Measurements from ENCODE around the gene RELL1.
A peak's percentile ranks its signal among the peaks of the same experiment; 100 is the strongest.

RELL1 gene

DNA sequence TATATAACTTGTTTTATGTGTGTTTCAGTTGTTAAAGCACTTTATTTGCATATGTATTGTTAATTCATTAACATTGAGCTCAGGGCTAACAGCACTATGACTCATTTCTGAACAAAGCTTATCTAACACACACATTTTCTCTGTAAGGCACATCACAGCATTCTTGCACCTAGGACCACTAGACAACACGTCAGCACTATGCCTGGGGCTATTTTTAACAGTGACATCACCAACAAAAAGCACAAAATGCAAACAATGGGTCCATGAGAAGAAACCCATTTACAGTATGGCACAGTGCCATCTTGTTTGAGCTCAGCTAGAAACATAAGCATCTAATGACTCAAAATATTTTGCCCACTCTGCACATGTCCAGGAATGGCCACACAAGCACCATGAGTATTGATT is 124.4 kb downstream of the RELL1 start (continued):
- TF ChIP-seq, protein P1, sequence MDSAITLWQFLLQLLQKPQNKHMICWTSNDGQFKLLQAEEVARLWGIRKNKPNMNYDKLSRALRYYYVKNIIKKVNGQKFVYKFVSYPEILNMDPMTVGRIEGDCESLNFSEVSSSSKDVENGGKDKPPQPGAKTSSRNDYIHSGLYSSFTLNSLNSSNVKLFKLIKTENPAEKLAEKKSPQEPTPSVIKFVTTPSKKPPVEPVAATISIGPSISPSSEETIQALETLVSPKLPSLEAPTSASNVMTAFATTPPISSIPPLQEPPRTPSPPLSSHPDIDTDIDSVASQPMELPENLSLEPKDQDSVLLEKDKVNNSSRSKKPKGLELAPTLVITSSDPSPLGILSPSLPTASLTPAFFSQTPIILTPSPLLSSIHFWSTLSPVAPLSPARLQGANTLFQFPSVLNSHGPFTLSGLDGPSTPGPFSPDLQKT (IDR thresholded peaks at IDR 0.05; ENCODE audit: borderline replicate concordance, low read depth, low read length): no peak
- TF ChIP-seq ZNF596 (tag by site-specific recombination; IDR thresholded peaks at IDR 0.05): no peak
- no peak for TF ChIP-seq TRIM28 (IDR thresholded peaks at IDR 0.05; ENCODE audit: borderline replicate concordance, low read length)
- TF ChIP-seq MZF1 (tag by site-specific recombination; IDR thresholded peaks at IDR 0.05; ENCODE audit: borderline replicate concordance): no peak
- peak; percentile 86 for TF ChIP-seq ZEB2 (tag by site-specific recombination; IDR thresholded peaks at IDR 0.05)
- TF ChIP-seq, protein P2, sequence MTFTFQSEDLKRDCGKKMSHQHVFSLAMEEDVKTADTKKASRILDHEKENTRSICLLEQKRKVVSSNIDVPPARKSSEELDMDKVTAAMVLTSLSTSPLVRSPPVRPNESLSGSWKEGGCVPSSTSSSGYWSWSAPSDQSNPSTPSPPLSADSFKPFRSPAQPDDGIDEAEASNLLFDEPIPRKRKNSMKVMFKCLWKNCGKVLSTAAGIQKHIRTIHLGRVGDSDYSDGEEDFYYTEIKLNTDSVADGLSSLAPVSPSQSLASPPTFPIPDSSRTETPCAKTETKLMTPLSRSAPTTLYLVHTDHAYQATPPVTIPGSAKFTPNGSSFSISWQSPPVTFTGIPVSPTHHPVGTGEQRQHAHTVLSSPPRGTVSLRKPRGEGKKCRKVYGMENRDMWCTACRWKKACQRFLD (tag by site-specific recombination; IDR thresholded peaks at IDR 0.05): no peak
- TF ChIP-seq, protein P3, sequence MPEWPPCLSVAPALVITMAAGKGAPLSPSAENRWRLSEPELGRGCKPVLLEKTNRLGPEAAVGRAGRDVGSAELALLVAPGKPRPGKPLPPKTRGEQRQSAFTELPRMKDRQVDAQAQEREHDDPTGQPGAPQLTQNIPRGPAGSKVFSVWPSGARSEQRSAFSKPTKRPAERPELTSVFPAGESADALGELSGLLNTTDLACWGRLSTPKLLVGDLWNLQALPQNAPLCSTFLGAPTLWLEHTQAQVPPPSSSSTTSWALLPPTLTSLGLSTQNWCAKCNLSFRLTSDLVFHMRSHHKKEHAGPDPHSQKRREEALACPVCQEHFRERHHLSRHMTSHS (tag by site-specific recombination; IDR thresholded peaks at IDR 0.05): no peak
- TF ChIP-seq, protein P4, sequence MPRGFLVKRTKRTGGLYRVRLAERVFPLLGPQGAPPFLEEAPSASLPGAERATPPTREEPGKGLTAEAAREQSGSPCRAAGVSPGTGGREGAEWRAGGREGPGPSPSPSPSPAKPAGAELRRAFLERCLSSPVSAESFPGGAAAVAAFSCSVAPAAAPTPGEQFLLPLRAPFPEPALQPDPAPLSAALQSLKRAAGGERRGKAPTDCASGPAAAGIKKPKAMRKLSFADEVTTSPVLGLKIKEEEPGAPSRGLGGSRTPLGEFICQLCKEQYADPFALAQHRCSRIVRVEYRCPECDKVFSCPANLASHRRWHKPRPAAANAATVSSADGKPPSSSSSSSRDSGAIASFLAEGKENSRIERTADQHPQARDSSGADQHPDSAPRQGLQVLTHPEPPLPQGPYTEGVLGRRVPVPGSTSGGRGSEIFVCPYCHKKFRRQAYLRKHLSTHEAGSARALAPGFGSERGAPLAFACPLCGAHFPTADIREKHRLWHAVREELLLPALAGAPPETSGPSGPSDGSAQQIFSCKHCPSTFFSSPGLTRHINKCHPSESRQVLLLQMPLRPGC (tag by site-specific recombination; IDR thresholded peaks at IDR 0.05): peak; percentile 95
- no peak for TF ChIP-seq ZXDB (tag by site-specific recombination; IDR thresholded peaks at IDR 0.05)
- no peak for TF ChIP-seq GLI4 (tag by site-specific recombination; IDR thresholded peaks at IDR 0.05)
- TF ChIP-seq ZNF169 (tag by site-specific recombination; IDR thresholded peaks at IDR 0.05): no peak
- no peak for TF ChIP-seq ZNF248 (tag by site-specific recombination; IDR thresholded peaks at IDR 0.05)
- TF ChIP-seq, protein P5, sequence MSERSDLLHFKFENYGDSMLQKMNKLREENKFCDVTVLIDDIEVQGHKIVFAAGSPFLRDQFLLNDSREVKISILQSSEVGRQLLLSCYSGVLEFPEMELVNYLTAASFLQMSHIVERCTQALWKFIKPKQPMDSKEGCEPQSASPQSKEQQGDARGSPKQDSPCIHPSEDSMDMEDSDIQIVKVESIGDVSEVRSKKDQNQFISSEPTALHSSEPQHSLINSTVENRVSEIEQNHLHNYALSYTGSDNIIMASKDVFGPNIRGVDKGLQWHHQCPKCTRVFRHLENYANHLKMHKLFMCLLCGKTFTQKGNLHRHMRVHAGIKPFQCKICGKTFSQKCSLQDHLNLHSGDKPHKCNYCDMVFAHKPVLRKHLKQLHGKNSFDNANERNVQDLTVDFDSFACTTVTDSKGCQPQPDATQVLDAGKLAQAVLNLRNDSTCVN (tag by site-specific recombination; optimal IDR thresholded peaks at IDR 0.05): no peak
- TF ChIP-seq, protein P6, sequence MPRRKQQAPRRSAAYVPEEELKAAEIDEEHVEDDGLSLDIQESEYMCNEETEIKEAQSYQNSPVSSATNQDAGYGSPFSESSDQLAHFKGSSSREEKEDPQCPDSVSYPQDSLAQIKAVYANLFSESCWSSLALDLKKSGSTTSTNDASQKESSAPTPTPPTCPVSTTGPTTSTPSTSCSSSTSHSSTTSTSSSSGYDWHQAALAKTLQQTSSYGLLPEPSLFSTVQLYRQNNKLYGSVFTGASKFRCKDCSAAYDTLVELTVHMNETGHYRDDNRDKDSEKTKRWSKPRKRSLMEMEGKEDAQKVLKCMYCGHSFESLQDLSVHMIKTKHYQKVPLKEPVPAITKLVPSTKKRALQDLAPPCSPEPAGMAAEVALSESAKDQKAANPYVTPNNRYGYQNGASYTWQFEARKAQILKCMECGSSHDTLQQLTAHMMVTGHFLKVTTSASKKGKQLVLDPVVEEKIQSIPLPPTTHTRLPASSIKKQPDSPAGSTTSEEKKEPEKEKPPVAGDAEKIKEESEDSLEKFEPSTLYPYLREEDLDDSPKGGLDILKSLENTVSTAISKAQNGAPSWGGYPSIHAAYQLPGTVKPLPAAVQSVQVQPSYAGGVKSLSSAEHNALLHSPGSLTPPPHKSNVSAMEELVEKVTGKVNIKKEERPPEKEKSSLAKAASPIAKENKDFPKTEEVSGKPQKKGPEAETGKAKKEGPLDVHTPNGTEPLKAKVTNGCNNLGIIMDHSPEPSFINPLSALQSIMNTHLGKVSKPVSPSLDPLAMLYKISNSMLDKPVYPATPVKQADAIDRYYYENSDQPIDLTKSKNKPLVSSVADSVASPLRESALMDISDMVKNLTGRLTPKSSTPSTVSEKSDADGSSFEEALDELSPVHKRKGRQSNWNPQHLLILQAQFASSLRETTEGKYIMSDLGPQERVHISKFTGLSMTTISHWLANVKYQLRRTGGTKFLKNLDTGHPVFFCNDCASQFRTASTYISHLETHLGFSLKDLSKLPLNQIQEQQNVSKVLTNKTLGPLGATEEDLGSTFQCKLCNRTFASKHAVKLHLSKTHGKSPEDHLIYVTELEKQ (tag by site-specific recombination; IDR thresholded peaks at IDR 0.05; ENCODE audit: borderline replicate concordance): no peak; the same call in 1 of the 2 replicates
- no peak for TF ChIP-seq ZNF530 (tag by site-specific recombination; IDR thresholded peaks at IDR 0.05; ENCODE audit: low read depth)
- no peak for TF ChIP-seq ZNF112 (tag by site-specific recombination; IDR thresholded peaks at IDR 0.05)
- no peak for TF ChIP-seq ZNF214 (tag by site-specific recombination; IDR thresholded peaks at IDR 0.05; ENCODE audit: borderline replicate concordance)
- TF ChIP-seq, protein P7, sequence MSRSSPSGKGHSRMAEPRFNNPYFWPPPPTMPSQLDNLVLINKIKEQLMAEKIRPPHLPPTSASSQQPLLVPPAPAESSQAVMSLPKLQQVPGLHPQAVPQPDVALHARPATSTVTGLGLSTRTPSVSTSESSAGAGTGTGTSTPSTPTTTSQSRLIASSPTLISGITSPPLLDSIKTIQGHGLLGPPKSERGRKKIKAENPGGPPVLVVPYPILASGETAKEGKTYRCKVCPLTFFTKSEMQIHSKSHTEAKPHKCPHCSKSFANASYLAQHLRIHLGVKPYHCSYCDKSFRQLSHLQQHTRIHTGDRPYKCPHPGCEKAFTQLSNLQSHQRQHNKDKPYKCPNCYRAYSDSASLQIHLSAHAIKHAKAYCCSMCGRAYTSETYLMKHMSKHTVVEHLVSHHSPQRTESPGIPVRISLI (tag by site-specific recombination; IDR thresholded peaks at IDR 0.05): peak; percentile 50; the same call in 1 of the 2 replicates
- TF ChIP-seq KLF16 (tag by site-specific recombination; IDR thresholded peaks at IDR 0.05): 0 out of 2 replicates have a peak, but pooled peaks have one; percentile 19
- TF ChIP-seq, protein P8, sequence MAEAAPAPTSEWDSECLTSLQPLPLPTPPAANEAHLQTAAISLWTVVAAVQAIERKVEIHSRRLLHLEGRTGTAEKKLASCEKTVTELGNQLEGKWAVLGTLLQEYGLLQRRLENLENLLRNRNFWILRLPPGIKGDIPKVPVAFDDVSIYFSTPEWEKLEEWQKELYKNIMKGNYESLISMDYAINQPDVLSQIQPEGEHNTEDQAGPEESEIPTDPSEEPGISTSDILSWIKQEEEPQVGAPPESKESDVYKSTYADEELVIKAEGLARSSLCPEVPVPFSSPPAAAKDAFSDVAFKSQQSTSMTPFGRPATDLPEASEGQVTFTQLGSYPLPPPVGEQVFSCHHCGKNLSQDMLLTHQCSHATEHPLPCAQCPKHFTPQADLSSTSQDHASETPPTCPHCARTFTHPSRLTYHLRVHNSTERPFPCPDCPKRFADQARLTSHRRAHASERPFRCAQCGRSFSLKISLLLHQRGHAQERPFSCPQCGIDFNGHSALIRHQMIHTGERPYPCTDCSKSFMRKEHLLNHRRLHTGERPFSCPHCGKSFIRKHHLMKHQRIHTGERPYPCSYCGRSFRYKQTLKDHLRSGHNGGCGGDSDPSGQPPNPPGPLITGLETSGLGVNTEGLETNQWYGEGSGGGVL (tag by site-specific recombination; IDR thresholded peaks at IDR 0.05): peak; percentile 48
- TF ChIP-seq, protein P9, sequence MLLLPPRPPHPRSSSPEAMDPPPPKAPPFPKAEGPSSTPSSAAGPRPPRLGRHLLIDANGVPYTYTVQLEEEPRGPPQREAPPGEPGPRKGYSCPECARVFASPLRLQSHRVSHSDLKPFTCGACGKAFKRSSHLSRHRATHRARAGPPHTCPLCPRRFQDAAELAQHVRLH (tag by site-specific recombination; IDR thresholded peaks at IDR 0.05): no peak
- TF ChIP-seq, protein P10, sequence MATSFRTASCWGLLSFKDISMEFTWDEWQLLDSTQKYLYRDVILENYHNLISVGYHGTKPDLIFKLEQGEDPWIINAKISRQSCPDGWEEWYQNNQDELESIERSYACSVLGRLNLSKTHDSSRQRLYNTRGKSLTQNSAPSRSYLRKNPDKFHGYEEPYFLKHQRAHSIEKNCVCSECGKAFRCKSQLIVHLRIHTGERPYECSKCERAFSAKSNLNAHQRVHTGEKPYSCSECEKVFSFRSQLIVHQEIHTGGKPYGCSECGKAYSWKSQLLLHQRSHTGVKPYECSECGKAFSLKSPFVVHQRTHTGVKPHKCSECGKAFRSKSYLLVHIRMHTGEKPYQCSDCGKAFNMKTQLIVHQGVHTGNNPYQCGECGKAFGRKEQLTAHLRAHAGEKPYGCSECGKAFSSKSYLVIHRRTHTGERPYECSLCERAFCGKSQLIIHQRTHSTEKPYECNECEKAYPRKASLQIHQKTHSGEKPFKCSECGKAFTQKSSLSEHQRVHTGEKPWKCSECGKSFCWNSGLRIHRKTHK (tag by site-specific recombination; IDR thresholded peaks at IDR 0.05): no peak
- TF ChIP-seq ZNF549 (tag by site-specific recombination; IDR thresholded peaks at IDR 0.05): no peak
- TF ChIP-seq ZNF48 (tag by site-specific recombination; IDR thresholded peaks at IDR 0.05): no peak
